LNCAP (cell line): ENCODE data around the gene SHISA7.

Source experiments
- CTCF ChIP-seq: fragments of 450-650 bp; IDR thresholded peaks from 2 replicates; pipeline ENCODE4 v1.5.1; 2017; ENCODE audit warnings: mild to moderate bottlenecking

Gene SHISA7

GRCh38 chr19:55487924-55488687 lies 45.0 kb upstream of the SHISA7 start, which contains the start of gene SSC5D:
SSC5D (plus strand) TSS chr19:55488436; CDS start chr19:55488590, 154 bp downstream.
- no peak for TF ChIP-seq CTCF

- TF ChIP-seq CTCF, result no peak
Observed at GRCh38 chr19:55486971-55487923, 44.1 kb upstream of the SHISA7 start.

- no peak for TF ChIP-seq CTCF
Observed at GRCh38 chr19:55486043-55486970, 43.2 kb upstream of the SHISA7 start.

GRCh38 chr19:55485439-55486011 lies 42.4 kb upstream of the SHISA7 start:
- no peak for TF ChIP-seq CTCF

- no peak for TF ChIP-seq CTCF
Observed at GRCh38 chr19:55484593-55485438, 41.7 kb upstream of the SHISA7 start, which contains the start of gene NAT14. NAT14 (plus strand) TSS chr19:55485188; CDS start chr19:55485709, 521 bp downstream.

GRCh38 chr19:55483706-55484592 lies 40.8 kb upstream of the SHISA7 start:
- no peak for TF ChIP-seq CTCF
